B cell (primary cell): Measurements from ENCODE around the gene C20orf173. TPM values are rescaled to one million over a fixed set of nuclear protein-coding genes. Genes with fewer than 3 reads are reported as not detected.
"Not testable (repeated sequence)": the region's sequence is repeated elsewhere in the genome, so short reads cannot be mapped to it uniquely, and the experiment has no call there.

ENCODE experiments used
- ATAC-seq: fragments of 200-7000 bp; cut with Tn5 transposase; one replicate; pipeline ENCODE4 v1.10.0; 2021; ENCODE audit warnings: low read depth, mild to moderate bottlenecking, moderate number of reproducible peaks, moderate library complexity
- CTCF ChIA-PET: fragments of 350-600 bp; sonication (Branson Sonifier 250); formaldehyde crosslinking; loops from one replicate; lab custom pipeline; 2021; ENCODE audit warnings: antibody characterized with exemption, inconsistent platforms; lab: Charles Lee
- POLR2A ChIA-PET: fragments of 350-600 bp; sonication (Branson Sonifier 250); formaldehyde crosslinking; loops from one replicate; lab custom pipeline; 2021; ENCODE audit warnings: antibody characterized with exemption; lab: Charles Lee
- DNase-seq: peaks from one replicate; pipeline ENCODE4 v3.0.0; 2013
- H2AFZ ChIP-seq: 2 replicates; pipeline ENCODE4 v1.6.1; 2012; ENCODE audit warnings: mild to moderate bottlenecking, low read depth, low read length; ENCODE audit not compliant: insufficient read depth, poor library complexity, severe bottlenecking
- H3K27ac ChIP-seq, 2 donors: 1 replicate in 1 of 2; 2 replicates in 1 of 2; pipeline ENCODE4 v1.5.1; 2012 to 2013; ENCODE audit warnings: low read length in 2 of 2, mild to moderate bottlenecking in 2 of 2, moderate library complexity in 1 of 2
- H3K27me3 ChIP-seq, 4 experiments: fragments of 200-600 bp in 1 of 4; sonication (generic) in 1 of 4; replicated peaks in 1 of 4; 1 replicate in 2 of 4; 2 replicates in 2 of 4; pipeline versions ENCODE4 v1.6.1 to v1.7.0; 2013 to 2016; ENCODE audit warnings: low read length in 3 of 4, mild to moderate bottlenecking in 2 of 4, mixed read lengths in 1 of 4, moderate library complexity in 1 of 4; ENCODE audit not compliant: insufficient read depth in 4 of 4, control insufficient read depth in 3 of 4; ENCODE audit errors: control extremely low read depth in 1 of 4
- H3K36me3 ChIP-seq, 2 experiments: replicated peaks in 1 of 2; 1 replicate in 1 of 2; 2 replicates in 1 of 2; pipeline versions ENCODE4 v1.6.1 to v1.7.1; 2013; ENCODE audit warnings: low read length in 1 of 2; ENCODE audit not compliant: insufficient read depth in 2 of 2, control insufficient read depth in 1 of 2; ENCODE audit errors: control extremely low read depth in 1 of 2, extremely low read depth in 1 of 2
- H3K4me1 ChIP-seq, 2 donors: fragments of 200-600 bp in 1 of 2; sonication (generic) in 1 of 2; 1 replicate in 1 of 2; 2 replicates in 1 of 2; pipeline versions ENCODE4 v1.5.1 to v1.6.1; 2013 to 2017; ENCODE audit warnings: low read length in 2 of 2; ENCODE audit not compliant: control insufficient read depth in 2 of 2, insufficient read depth in 2 of 2
- H3K4me2 ChIP-seq: replicated peaks from 2 replicates; pipeline ENCODE3; 2012; ENCODE audit warnings: mild to moderate bottlenecking, low read depth, low read length; ENCODE audit not compliant: poor library complexity, severe bottlenecking
- H3K4me3 ChIP-seq, 5 experiments: fragments of 200-600 bp in 1 of 5; sonication (generic) in 1 of 5; 1 replicate in 3 of 5; 2 replicates in 2 of 5; pipeline versions ENCODE4 v1.5.1 to v1.7.0; 2011 to 2016; ENCODE audit warnings: low read length in 4 of 5, mild to moderate bottlenecking in 4 of 5, low read depth in 2 of 5, control low read depth in 1 of 5, moderate library complexity in 1 of 5; ENCODE audit not compliant: insufficient read depth in 1 of 5; ENCODE audit errors: control extremely low read depth in 1 of 5, extremely low read depth in 1 of 5
- H3K79me2 ChIP-seq: fragments of 200-600 bp; sonication (generic); one replicate; pipeline ENCODE4 v1.6.0; 2016; ENCODE audit warnings: low read length; ENCODE audit not compliant: control insufficient read depth, insufficient read depth
- H3K9ac ChIP-seq: fragments of 200-600 bp; sonication (generic); 2 replicates; pipeline ENCODE4 v1.6.1; 2017; ENCODE audit warnings: mild to moderate bottlenecking, low read length, moderate library complexity
- H3K9me3 ChIP-seq, 3 donors: one replicate each; pipeline versions ENCODE4 v1.6.1 to v1.7.1; 2013; ENCODE audit warnings: low read length in 2 of 3; ENCODE audit not compliant: control insufficient read depth in 2 of 3, insufficient read depth in 1 of 3; ENCODE audit errors: control extremely low read depth in 1 of 3
- H4K20me1 ChIP-seq: 2 replicates; pipeline ENCODE4 v1.6.0; 2012; ENCODE audit warnings: mild to moderate bottlenecking, low read length; ENCODE audit not compliant: insufficient read depth, control insufficient read depth, poor library complexity, severe bottlenecking
- H3K27ac Mint-ChIP-seq: one replicate; pipeline ENCODE4 v1.8.0; 2021; ENCODE audit warnings: mixed read lengths
- H3K27me3 Mint-ChIP-seq: one replicate; pipeline ENCODE4 v1.8.0; 2021; ENCODE audit warnings: mixed read lengths
- H3K4me1 Mint-ChIP-seq: one replicate; pipeline ENCODE4 v1.8.0; 2021; ENCODE audit warnings: mixed read lengths
- H3K4me3 Mint-ChIP-seq: one replicate; pipeline ENCODE4 v1.8.0; 2021; ENCODE audit warnings: mixed read lengths
- H3K9me3 Mint-ChIP-seq: one replicate; pipeline ENCODE4 v1.8.0; 2022; ENCODE audit warnings: mixed read lengths; ENCODE audit not compliant: insufficient read depth
- EZH2 ChIP-seq: IDR thresholded peaks from 2 replicates; pipeline ENCODE4 v1.6.1; 2012; ENCODE audit warnings: borderline replicate concordance, low read depth, mild to moderate bottlenecking, moderate library complexity, low read length; ENCODE audit not compliant: insufficient read depth, poor library complexity, severe bottlenecking
- WGBS: methylation state at CpG from one replicate; pipeline ENCODE4 v1.1.5; 2013; ENCODE audit warnings: missing lambda C conversion rate; ENCODE audit not compliant: insufficient coverage; 5-methylcytosine and 5-hydroxymethylcytosine counted together
- intact Hi-C: fragments of 100-400 bp; cut with micrococcal nuclease; formaldehyde crosslinking; loops from one replicate; pipeline ENCODE4 v1.10.0; 2022
- polyA plus RNA-seq: library from polyadenylated mRNA; depleted of rRNA; stranded (reverse); fragments of >200 nt; gene quantifications from 2 replicates; pipeline ENCODE4 v1.2.3, GENCODE V29; 2012
- total RNA-seq, 2 donors: library from RNA; stranded (reverse); fragments of 120-200 nt in 1 of 2; gene quantifications; 1 replicate in 1 of 2; 2 replicates in 1 of 2; pipeline versions ENCODE4 v1.2.3 to v1.2.4, GENCODE V29; 2013 to 2022
- TF ChIP-seq, protein P1 (sequence below): fragments of 200-600 bp; IDR thresholded peaks from one replicate; pipeline ENCODE4 v1.8.0; 2022; ENCODE audit warnings: antibody characterized with exemption, mild to moderate bottlenecking

The C20orf173 gene
- total and polyA plus RNA-seq, 2 donors (not counting 1 experiment from before 2014, with no cell fraction given), result not detected

DNA sequence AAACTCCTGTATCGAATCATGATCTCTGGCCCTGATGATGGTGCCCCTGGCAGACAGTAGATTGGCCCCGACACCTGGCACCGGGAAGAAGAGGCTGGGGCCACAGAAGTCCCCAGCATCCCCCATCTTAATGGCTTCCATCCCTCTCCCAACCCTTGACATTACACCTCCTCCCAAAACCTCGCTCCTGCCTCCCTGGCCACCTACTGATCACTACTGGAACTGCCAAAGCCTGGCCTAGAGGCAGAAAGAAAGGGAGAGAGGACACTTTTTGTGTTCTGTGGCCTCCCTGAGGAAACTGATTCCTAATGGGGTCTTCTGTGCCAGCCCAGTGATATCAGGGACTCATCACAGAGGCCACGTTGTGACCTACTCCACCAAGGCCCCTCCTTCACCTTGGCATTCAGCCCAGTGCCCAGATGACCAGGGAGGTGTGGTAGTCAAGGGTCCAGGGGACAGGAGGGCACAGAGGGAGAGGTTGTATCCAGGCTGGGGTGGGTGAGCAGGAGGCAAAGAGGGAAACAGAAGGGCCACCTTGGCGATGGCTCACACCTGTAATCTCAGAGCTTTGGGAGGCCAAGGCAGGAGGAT lies 6.1 kb downstream of the C20orf173 start:
- H3K27me3 ChIP-seq, result no peaks in the 10 kb centered on the region
- ChIA-PET CTCF (interaction anchor here (1.0 to 1.6 kb wide), 2 partner anchors 9 to 60 kb away, joined by 3 to 4 read pairs; no protein-coding TSS in a partner anchor), POLR2A (no interaction called here)
- TF ChIP-seq, protein P1, sequence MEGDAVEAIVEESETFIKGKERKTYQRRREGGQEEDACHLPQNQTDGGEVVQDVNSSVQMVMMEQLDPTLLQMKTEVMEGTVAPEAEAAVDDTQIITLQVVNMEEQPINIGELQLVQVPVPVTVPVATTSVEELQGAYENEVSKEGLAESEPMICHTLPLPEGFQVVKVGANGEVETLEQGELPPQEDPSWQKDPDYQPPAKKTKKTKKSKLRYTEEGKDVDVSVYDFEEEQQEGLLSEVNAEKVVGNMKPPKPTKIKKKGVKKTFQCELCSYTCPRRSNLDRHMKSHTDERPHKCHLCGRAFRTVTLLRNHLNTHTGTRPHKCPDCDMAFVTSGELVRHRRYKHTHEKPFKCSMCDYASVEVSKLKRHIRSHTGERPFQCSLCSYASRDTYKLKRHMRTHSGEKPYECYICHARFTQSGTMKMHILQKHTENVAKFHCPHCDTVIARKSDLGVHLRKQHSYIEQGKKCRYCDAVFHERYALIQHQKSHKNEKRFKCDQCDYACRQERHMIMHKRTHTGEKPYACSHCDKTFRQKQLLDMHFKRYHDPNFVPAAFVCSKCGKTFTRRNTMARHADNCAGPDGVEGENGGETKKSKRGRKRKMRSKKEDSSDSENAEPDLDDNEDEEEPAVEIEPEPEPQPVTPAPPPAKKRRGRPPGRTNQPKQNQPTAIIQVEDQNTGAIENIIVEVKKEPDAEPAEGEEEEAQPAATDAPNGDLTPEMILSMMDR, result peak; percentile 59
- no peak for TF ChIP-seq EZH2
- no peaks in the 10 kb centered on the region for H3K79me2 ChIP-seq
- H3K4me2 ChIP-seq, result no peak overlapping the region
- intact Hi-C loops, result loop anchor here (1.0 kb wide), 3 partner anchors 21 to 60 kb away; no protein-coding TSS in a partner anchor
- no peak overlapping the region for H3K4me3 Mint-ChIP-seq
- H4K20me1 ChIP-seq, result no peaks in the 10 kb centered on the region
- no peak overlapping the region for H3K9ac ChIP-seq
- H3K36me3 ChIP-seq, result no peaks in the 10 kb centered on the region
- no peaks in the 10 kb centered on the region for H3K27me3 Mint-ChIP-seq
- WGBS, result 89% methylated on average over 4 of the region's 6 CpGs
- H3K27ac Mint-ChIP-seq, result no peak overlapping the region
- DNase-seq, result no peak
- no peak overlapping the region for H2AFZ ChIP-seq
- no peak overlapping the region for H3K27ac ChIP-seq
- H3K9me3 Mint-ChIP-seq, result no peaks in the 10 kb centered on the region
- no peaks in the 10 kb centered on the region for H3K4me1 Mint-ChIP-seq
- no peaks in the 10 kb centered on the region for H3K4me1 ChIP-seq
- peak; percentile 41 for ATAC-seq
- no peaks in the 10 kb centered on the region for H3K9me3 ChIP-seq
- H3K4me3 ChIP-seq, result no peak overlapping the region

DNA sequence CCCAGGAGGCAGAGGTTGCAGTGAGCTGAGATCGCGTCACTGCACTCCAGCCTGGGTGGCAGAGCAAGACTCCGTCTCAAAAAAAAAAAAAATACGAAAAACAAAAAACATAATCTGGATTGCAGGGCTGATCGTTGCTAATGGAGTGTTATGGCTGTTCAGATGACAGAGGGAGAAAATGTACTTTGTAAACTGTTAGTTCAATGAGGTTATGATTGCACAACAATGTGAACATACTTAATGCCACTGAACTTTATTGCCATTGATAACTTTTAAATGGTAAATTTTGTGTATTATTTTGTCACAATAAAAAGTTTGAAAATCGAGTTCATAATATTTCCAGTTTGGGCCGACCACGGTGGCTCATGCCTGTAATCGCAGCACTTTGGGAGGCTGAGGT lies 10.5 kb downstream of the C20orf173 start:
- TF ChIP-seq, protein P1, result no peak
- no peak for TF ChIP-seq EZH2
- Histone ChIP-seq H3K9ac (no peak overlapping the region), H3K4me2 (no peak overlapping the region), H3K27ac (no peak overlapping the region), H3K79me2 (no peaks in the 10 kb centered on the region), H3K9me3 (no peaks in the 10 kb centered on the region), H3K4me1 (no peaks in the 10 kb centered on the region), H2AFZ (no peak overlapping the region), H4K20me1 (no peaks in the 10 kb centered on the region), H3K27me3 (no peaks in the 10 kb centered on the region), H3K4me3 (no peak overlapping the region), H3K36me3 (peaks cover 0 to 19% of the 10 kb centered on the region in 2 experiments)
- ChIA-PET POLR2A (interaction anchor here (0.6 kb wide), 1 partner anchor 18 kb away, joined by 4 read pairs; no protein-coding TSS in a partner anchor), CTCF (interaction anchor here (1.6 kb wide), 1 partner anchor 17 kb away, joined by 5 read pairs; no protein-coding TSS in a partner anchor)
- H3K4me3 Mint-ChIP-seq, result no peak overlapping the region
- ATAC-seq (no peak), DNase-seq (no peak)
- intact Hi-C loops, result no loop called here
- no peaks in the 10 kb centered on the region for H3K9me3 Mint-ChIP-seq
- WGBS, result 99% methylated on average over 8 of the region's 9 CpGs
- H3K27me3 Mint-ChIP-seq, result no peaks in the 10 kb centered on the region
- H3K27ac Mint-ChIP-seq, result no peak overlapping the region
- H3K4me1 Mint-ChIP-seq, result no peaks in the 10 kb centered on the region

DNA sequence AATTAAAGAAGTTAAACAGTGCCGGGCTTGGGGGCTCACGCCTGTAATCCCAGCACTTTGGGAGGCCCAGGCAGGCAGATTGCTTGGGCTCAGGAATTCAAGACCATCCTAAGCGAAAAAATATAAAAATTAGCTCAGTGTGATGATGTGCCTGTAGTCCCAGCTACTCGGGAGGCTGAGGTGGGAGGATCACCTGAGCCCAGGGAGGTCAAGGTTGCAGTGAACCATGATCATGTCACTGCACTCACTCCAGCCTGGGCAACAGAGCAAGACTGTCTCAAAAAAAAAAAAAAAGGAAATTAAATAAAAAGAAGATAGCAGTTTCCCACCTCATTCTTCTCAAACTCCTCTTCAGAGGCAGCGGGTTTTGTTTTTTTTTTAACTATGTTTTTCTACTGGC lies 11.7 kb downstream of the C20orf173 start:
- not testable (repeated sequence) for H3K4me3 Mint-ChIP-seq
- POLR2A ChIA-PET, result interaction anchor here (0.7 to 0.8 kb wide), 3 partner anchors 56 to 436 kb away, joined by 3 to 4 read pairs (median 4); no protein-coding TSS in a partner anchor

More for the DNA sequence above, 11.7 kb downstream of the C20orf173 start:
- H3K9ac ChIP-seq, H3K27me3 ChIP-seq, H3K9me3 ChIP-seq, H3K4me2 ChIP-seq, H3K4me1 ChIP-seq, H3K27me3 Mint-ChIP-seq, H2AFZ ChIP-seq, H3K27ac ChIP-seq, H3K79me2 ChIP-seq, intact Hi-C loops, DNase-seq, ATAC-seq, H3K4me1 Mint-ChIP-seq, H3K4me3 ChIP-seq, H4K20me1 ChIP-seq, H3K9me3 Mint-ChIP-seq, H3K27ac Mint-ChIP-seq: not testable (repeated sequence)
- H3K36me3 ChIP-seq, result peaks cover 0 to 29% of the 10 kb centered on the region in 2 experiments
- WGBS, result 100% methylated on average over 3 of the region's 5 CpGs
- CTCF ChIA-PET, result interaction anchor here (0.6 to 2.0 kb wide), 2 partner anchors 15 to 30 kb away, joined by 4 to 5 read pairs; no protein-coding TSS in a partner anchor
